ENCODE results near the gene SHLD2.
"Not testable (repeated sequence)": the region's sequence is repeated elsewhere in the genome, so short reads cannot be mapped to it uniquely, and the experiment has no call there.

- not testable (repeated sequence) for TF ChIP-seq CTCF (conservative IDR thresholded peaks at IDR 0.05); EZH2 (IDR thresholded peaks at IDR 0.05; ENCODE audit: low read depth)
Measured at GRCh38 chr10:87143109-87143418, 48.1 kb downstream of the SHLD2 start.
